NCI-H2029 (cell line): ENCODE measurements around the gene KRTAP4-5.
"Not testable (repeated sequence)": the region's sequence is repeated elsewhere in the genome, so short reads cannot be mapped to it uniquely, and the experiment has no call there.

Source experiments
- DNase-seq: peaks from one replicate; lab custom pipeline; 2025; lab: John Stamatoyannopoulos, UW

Gene KRTAP4-5

GRCh38 chr17:41149652-41149985 lies at the start of gene KRTAP4-5:
Gene KRTAP4-5 (minus strand): TSS chr17:41149825. CDS start chr17:41149767, 58 bp downstream.
- no peak for DNase-seq

- no peak for DNase-seq
These were observed 46.4 kb upstream of the KRTAP4-5 start for GRCh38 chr17:41196068-41196467.

- DNase-seq = peak; percentile 18
These were observed 40.7 kb upstream of the KRTAP4-5 start for GRCh38 chr17:41190328-41190727.

- DNase-seq = not testable (repeated sequence)
These were observed 40.3 kb upstream of the KRTAP4-5 start, which contains the start of gene KRTAP9-1 for GRCh38 chr17:41189837-41190318. Gene KRTAP9-1 (plus strand): TSS chr17:41189887. CDS start chr17:41189887, 0 bp downstream.

- DNase-seq = no peak
These were observed 37.2 kb upstream of the KRTAP4-5 start for GRCh38 chr17:41186872-41187271.

- no peak for DNase-seq
These were observed 35.4 kb upstream of the KRTAP4-5 start for GRCh38 chr17:41185001-41185400.

- no peak for DNase-seq
These were observed 34.9 kb upstream of the KRTAP4-5 start, which contains the start of gene KRTAP4-1 for GRCh38 chr17:41184480-41184961. Gene KRTAP4-1 (minus strand): TSS chr17:41184911. CDS start chr17:41184854, 57 bp downstream.

- no peak for DNase-seq
These were observed 29.4 kb upstream of the KRTAP4-5 start for GRCh38 chr17:41178843-41179616.

GRCh38 chr17:41178341-41178740 lies 28.7 kb upstream of the KRTAP4-5 start:
- DNase-seq = no peak

- no peak for DNase-seq
These were observed 28.2 kb upstream of the KRTAP4-5 start, which contains the start of gene KRTAP4-2 for GRCh38 chr17:41177727-41178271. Gene KRTAP4-2 (minus strand): TSS chr17:41178221. CDS start chr17:41178164, 57 bp downstream.

- no peak for DNase-seq
These were observed 27.2 kb upstream of the KRTAP4-5 start for GRCh38 chr17:41176744-41177387.

GRCh38 chr17:41171886-41172285 lies 22.3 kb upstream of the KRTAP4-5 start:
- DNase-seq = no peak

GRCh38 chr17:41168121-41168520 lies 18.5 kb upstream of the KRTAP4-5 start, which contains the start of gene KRTAP4-3:
Gene KRTAP4-3 (minus strand): TSS chr17:41168221. CDS start chr17:41168172, 49 bp downstream.
- DNase-seq = no peak

GRCh38 chr17:41167561-41167960 lies 17.9 kb upstream of the KRTAP4-5 start:
- no peak for DNase-seq

- DNase-seq = no peak
These were observed 14.2 kb upstream of the KRTAP4-5 start for GRCh38 chr17:41163828-41164227.

- no peak for DNase-seq
These were observed 11.0 kb upstream of the KRTAP4-5 start, which contains the start of gene KRTAP4-4 for GRCh38 chr17:41160648-41161047. Gene KRTAP4-4 (minus strand): TSS chr17:41160748. CDS start chr17:41160691, 57 bp downstream.

- not testable (repeated sequence) for DNase-seq
These were observed 10.6 kb upstream of the KRTAP4-5 start for GRCh38 chr17:41160190-41160589.

- DNase-seq = no peak
These were observed 4.2 kb upstream of the KRTAP4-5 start for GRCh38 chr17:41153856-41154255.

GRCh38 chr17:41151525-41151924 lies 1.9 kb upstream of the KRTAP4-5 start:
- no peak for DNase-seq

- DNase-seq = no peak
These were observed 401 bp upstream of the KRTAP4-5 start for GRCh38 chr17:41150026-41150425.

GRCh38 chr17:41148971-41149651 lies 514 bp downstream of the KRTAP4-5 start:
- DNase-seq = not testable (repeated sequence)
